Upper lobe of left lung (tissue), 4 donors: Measurements from ENCODE around the gene SMIM9.

Experiments used
- EP300 ChIP-seq, 4 donors: sonication (generic); formaldehyde crosslinking; IDR thresholded peaks; one replicate each; pipeline ENCODE4 v1.5.1; 2017; ENCODE audit warnings: antibody characterized with exemption in 4 of 4, control low read depth in 2 of 4
- POLR2A ChIP-seq, 4 donors: fragments of 450-650 bp; IDR thresholded peaks; one replicate each; pipeline ENCODE4 v1.5.1; 2016 to 2017; ENCODE audit warnings: antibody characterized with exemption in 4 of 4, mild to moderate bottlenecking in 2 of 4
- POLR2AphosphoS5 ChIP-seq, 2 donors: sonication (generic); formaldehyde crosslinking; IDR thresholded peaks; one replicate each; pipeline ENCODE4 v1.5.1; 2017; ENCODE audit warnings: antibody characterized with exemption in 2 of 2
- TF ChIP-seq, protein P1 (sequence below), 6 experiments: fragments of 450-650 bp in 4 of 6; fragments of 200-600 bp in 2 of 6; sonication (generic) in 2 of 6; IDR thresholded peaks; one replicate each; pipeline ENCODE4 v1.5.1; 2016 to 2019; ENCODE audit warnings: antibody characterized with exemption in 6 of 6

DNA sequence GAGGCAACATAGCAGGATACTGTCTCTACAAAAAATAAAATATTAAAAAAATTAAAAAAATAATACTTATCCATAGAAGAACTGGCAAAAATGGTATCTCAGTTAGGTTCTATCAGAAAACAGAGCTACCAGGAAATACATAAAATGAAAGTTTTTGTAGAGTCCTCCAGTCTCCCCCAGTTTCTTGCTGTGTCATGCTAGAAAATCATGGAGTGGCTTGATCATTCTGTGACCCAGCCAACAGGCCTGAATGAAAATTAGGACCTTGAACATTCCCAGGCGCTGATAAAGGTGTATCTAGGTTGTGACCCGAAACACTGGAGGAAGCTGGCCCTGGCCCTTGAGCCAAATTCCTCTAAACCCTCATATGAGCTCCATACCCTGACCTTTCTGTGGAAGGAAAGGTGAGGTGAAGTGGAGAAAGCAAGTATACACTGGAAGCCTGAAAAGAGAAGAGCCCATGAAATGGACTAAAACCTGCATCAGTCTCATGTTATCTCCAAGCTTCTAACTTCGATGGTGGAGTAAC lies 652 bp downstream of the SMIM9 start:
- TF ChIP-seq, protein P1, sequence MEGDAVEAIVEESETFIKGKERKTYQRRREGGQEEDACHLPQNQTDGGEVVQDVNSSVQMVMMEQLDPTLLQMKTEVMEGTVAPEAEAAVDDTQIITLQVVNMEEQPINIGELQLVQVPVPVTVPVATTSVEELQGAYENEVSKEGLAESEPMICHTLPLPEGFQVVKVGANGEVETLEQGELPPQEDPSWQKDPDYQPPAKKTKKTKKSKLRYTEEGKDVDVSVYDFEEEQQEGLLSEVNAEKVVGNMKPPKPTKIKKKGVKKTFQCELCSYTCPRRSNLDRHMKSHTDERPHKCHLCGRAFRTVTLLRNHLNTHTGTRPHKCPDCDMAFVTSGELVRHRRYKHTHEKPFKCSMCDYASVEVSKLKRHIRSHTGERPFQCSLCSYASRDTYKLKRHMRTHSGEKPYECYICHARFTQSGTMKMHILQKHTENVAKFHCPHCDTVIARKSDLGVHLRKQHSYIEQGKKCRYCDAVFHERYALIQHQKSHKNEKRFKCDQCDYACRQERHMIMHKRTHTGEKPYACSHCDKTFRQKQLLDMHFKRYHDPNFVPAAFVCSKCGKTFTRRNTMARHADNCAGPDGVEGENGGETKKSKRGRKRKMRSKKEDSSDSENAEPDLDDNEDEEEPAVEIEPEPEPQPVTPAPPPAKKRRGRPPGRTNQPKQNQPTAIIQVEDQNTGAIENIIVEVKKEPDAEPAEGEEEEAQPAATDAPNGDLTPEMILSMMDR (IDR thresholded peaks at IDR 0.05) = no peak
- TF ChIP-seq POLR2A (IDR thresholded peaks at IDR 0.05) (no peak), EP300 (IDR thresholded peaks at IDR 0.05) (no peak), POLR2AphosphoS5 (IDR thresholded peaks at IDR 0.05) (no peak)
